Neural cell (in vitro differentiated cells): ENCODE results near the gene DHH. TPM values are rescaled to one million over a fixed set of nuclear protein-coding genes. Genes with fewer than 3 reads are reported as not detected.

ENCODE experiments used
- H2AFZ ChIP-seq: fragments of 200-600, 300-800 bp; sonication (generic), shearing (Covaris generic); 2 replicates; pipeline ENCODE4 v1.6.0; 2014; ENCODE audit warnings: low read depth, mild to moderate bottlenecking, antibody characterized with exemption, low read length, moderate library complexity
- H3F3A ChIP-seq: fragments of 200-600 bp; shearing (Covaris generic); 2 replicates; pipeline ENCODE4 v1.6.1; 2016; ENCODE audit warnings: mild to moderate bottlenecking, moderate library complexity, mixed read lengths, antibody characterized with exemption, low read length; ENCODE audit not compliant: insufficient read depth, poor library complexity, severe bottlenecking
- H3K27ac ChIP-seq: fragments of 200-600, 300-800 bp; sonication (generic), shearing (Covaris generic); 2 replicates; pipeline ENCODE4 v1.5.1; 2014; ENCODE audit warnings: mild to moderate bottlenecking, low read length, moderate library complexity
- H3K27me3 ChIP-seq: fragments of 300-800, 200-600 bp; sonication (generic), shearing (Covaris generic); 2 replicates; pipeline ENCODE4 v1.6.0; 2014; ENCODE audit warnings: mild to moderate bottlenecking, low read depth, low read length, moderate library complexity; ENCODE audit not compliant: insufficient read depth
- H3K36me3 ChIP-seq: fragments of 300-800, 200-600 bp; sonication (generic), shearing (Covaris generic); 2 replicates; pipeline ENCODE4 v1.5.1; 2014; ENCODE audit warnings: mild to moderate bottlenecking, antibody characterized with exemption, low read length, moderate library complexity; ENCODE audit not compliant: insufficient read depth
- H3K4me2 ChIP-seq: fragments of 300-800, 200-600 bp; sonication (generic), shearing (Covaris generic); 2 replicates; pipeline ENCODE4 v1.6.0; 2014; ENCODE audit warnings: mild to moderate bottlenecking, low read length
- H3K4me3 ChIP-seq: fragments of 300-800, 200-600 bp; sonication (generic), shearing (Covaris generic); 2 replicates; pipeline ENCODE4 v1.5.1; 2014; ENCODE audit warnings: mild to moderate bottlenecking, low read length, moderate library complexity
- H3K79me2 ChIP-seq: fragments of 200-600 bp; shearing (Covaris generic); replicated peaks from 2 replicates; pipeline ENCODE4 v1.6.0; 2014; ENCODE audit warnings: mild to moderate bottlenecking, low read length, moderate library complexity; ENCODE audit not compliant: insufficient read depth
- H3K9ac ChIP-seq: fragments of 300-800, 200-600 bp; sonication (generic), shearing (Covaris generic); 2 replicates; pipeline ENCODE4 v1.6.1; 2016; ENCODE audit warnings: mild to moderate bottlenecking, low read length, mixed read lengths
- H3K9me2 ChIP-seq: fragments of 200-600 bp; shearing (Covaris generic); 2 replicates; pipeline ENCODE4 v1.6.1; 2016; ENCODE audit warnings: mild to moderate bottlenecking, low read length, mixed read lengths; ENCODE audit not compliant: insufficient read depth
- H3K9me3 ChIP-seq: fragments of 200-600, 300-800 bp; sonication (generic), shearing (Covaris generic); 2 replicates; pipeline ENCODE4 v1.6.1; 2016; ENCODE audit warnings: mild to moderate bottlenecking, mixed run types, low read length, moderate library complexity, mixed read lengths
- H4K20me1 ChIP-seq: fragments of 200-600 bp; shearing (Covaris generic); 2 replicates; pipeline ENCODE4 v1.6.1; 2016; ENCODE audit warnings: mild to moderate bottlenecking, mixed run types; ENCODE audit not compliant: insufficient read depth
- EP300 ChIP-seq: fragments of 450-650 bp; conservative IDR thresholded peaks from 2 replicates; pipeline ENCODE4 v1.6.1; 2014; ENCODE audit warnings: antibody characterized with exemption, mild to moderate bottlenecking, moderate library complexity; ENCODE audit not compliant: poor library complexity, severe bottlenecking
- EZH2 ChIP-seq: fragments of 200-600, 300-800 bp; shearing (Covaris generic), sonication (generic); IDR thresholded peaks from 2 replicates; pipeline ENCODE4 v1.6.1; 2014; ENCODE audit warnings: antibody characterized with exemption, low read length, borderline replicate concordance, mild to moderate bottlenecking; ENCODE audit not compliant: insufficient read depth, poor library complexity, severe bottlenecking
- MXI1 ChIP-seq: fragments of 450-650 bp; conservative IDR thresholded peaks from 2 replicates; pipeline ENCODE4 v1.6.1; 2014; ENCODE audit warnings: antibody characterized with exemption, mild to moderate bottlenecking; ENCODE audit not compliant: poor library complexity, severe bottlenecking
- POLR2AphosphoS5 ChIP-seq: IDR thresholded peaks from 2 replicates; pipeline ENCODE4 v1.6.1; 2012
- RAD21 ChIP-seq: fragments of 450-650 bp; conservative IDR thresholded peaks from 2 replicates; pipeline ENCODE4 v1.6.1; 2014; ENCODE audit warnings: antibody characterized with exemption, mild to moderate bottlenecking, moderate library complexity
- SMC3 ChIP-seq: fragments of 450-650 bp; conservative IDR thresholded peaks from 2 replicates; pipeline ENCODE4 v1.6.1; 2014; ENCODE audit warnings: antibody characterized with exemption, mild to moderate bottlenecking, moderate library complexity; ENCODE audit not compliant: poor library complexity
- TAF1 ChIP-seq: IDR thresholded peaks from 2 replicates; pipeline ENCODE4 v1.6.1; 2012; ENCODE audit warnings: low read depth
- polyA plus RNA-seq: library from polyadenylated mRNA; depleted of rRNA; stranded (reverse); fragments of >200 nt; gene quantifications from 2 replicates; pipeline ENCODE4 v1.2.3, GENCODE V29; 2014
- TF ChIP-seq, protein P1 (sequence below): IDR thresholded peaks from 2 replicates; pipeline ENCODE4 v1.6.1; 2012; ENCODE audit warnings: borderline replicate concordance
- TF ChIP-seq, protein P2 (sequence below): fragments of 450-650 bp; IDR thresholded peaks from 2 replicates; pipeline ENCODE4 v1.5.1; 2014; ENCODE audit warnings: antibody characterized with exemption, mild to moderate bottlenecking, moderate library complexity; ENCODE audit not compliant: poor library complexity, severe bottlenecking

The DHH gene
- polyA plus RNA-seq, 1 donor from 2014 or later: 0.66 TPM

DNA sequence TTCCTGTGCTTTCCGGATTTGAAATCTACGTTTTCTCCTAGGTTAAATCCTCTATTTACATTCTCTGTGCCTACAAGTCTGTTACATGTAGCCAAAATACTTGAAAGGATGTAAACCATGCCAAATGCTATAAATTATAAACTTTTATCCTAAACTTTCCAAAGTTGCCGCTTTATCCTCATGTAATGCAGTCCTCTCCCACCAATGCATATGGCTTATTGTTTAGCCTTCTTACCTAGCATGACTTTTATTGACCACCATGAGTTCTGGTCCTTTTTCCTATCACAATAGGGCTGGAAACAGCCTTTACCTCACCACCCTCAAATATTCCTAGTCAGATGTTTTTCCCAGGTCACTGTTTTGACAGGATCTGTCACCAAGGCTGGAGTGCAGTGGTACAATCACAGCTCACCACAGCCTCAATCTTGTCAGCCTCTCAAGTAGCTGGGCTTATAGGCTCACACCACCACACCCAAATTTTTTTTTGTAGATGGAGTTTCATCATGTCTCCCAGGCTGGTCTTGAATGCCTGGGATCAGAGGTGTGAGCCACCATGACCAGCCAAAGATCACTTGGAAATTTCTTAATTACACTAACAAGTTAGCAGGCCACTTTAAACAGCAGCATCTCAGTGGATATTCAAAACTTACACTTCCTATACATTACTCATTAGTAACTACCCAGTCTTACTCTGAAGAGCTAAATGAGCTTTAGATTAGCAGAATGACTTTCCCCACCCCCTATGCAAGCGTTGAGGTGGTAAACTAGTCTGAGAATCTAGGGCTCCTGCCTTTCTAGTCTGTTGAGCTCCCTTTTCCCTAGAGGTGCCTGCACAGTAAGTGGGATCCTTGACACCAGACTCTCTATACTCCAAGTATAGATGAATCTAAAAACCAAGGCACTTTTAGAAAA, 32.5 kb upstream of the DHH start:
- no peak overlapping the region for H3K27ac ChIP-seq
- peaks cover 11% of the 10 kb centered on the region for H3K36me3 ChIP-seq
- H3F3A ChIP-seq: peaks cover 7% of the 10 kb centered on the region
- H4K20me1 ChIP-seq: peaks cover 2% of the 10 kb centered on the region
- TF ChIP-seq EP300 (no peak), TAF1 (no peak), POLR2AphosphoS5 (no peak), RAD21 (no peak), MXI1 (no peak), EZH2 (no peak), SMC3 (no peak)
- TF ChIP-seq, protein P1, sequence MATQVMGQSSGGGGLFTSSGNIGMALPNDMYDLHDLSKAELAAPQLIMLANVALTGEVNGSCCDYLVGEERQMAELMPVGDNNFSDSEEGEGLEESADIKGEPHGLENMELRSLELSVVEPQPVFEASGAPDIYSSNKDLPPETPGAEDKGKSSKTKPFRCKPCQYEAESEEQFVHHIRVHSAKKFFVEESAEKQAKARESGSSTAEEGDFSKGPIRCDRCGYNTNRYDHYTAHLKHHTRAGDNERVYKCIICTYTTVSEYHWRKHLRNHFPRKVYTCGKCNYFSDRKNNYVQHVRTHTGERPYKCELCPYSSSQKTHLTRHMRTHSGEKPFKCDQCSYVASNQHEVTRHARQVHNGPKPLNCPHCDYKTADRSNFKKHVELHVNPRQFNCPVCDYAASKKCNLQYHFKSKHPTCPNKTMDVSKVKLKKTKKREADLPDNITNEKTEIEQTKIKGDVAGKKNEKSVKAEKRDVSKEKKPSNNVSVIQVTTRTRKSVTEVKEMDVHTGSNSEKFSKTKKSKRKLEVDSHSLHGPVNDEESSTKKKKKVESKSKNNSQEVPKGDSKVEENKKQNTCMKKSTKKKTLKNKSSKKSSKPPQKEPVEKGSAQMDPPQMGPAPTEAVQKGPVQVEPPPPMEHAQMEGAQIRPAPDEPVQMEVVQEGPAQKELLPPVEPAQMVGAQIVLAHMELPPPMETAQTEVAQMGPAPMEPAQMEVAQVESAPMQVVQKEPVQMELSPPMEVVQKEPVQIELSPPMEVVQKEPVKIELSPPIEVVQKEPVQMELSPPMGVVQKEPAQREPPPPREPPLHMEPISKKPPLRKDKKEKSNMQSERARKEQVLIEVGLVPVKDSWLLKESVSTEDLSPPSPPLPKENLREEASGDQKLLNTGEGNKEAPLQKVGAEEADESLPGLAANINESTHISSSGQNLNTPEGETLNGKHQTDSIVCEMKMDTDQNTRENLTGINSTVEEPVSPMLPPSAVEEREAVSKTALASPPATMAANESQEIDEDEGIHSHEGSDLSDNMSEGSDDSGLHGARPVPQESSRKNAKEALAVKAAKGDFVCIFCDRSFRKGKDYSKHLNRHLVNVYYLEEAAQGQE: no peak
- TF ChIP-seq, protein P2, sequence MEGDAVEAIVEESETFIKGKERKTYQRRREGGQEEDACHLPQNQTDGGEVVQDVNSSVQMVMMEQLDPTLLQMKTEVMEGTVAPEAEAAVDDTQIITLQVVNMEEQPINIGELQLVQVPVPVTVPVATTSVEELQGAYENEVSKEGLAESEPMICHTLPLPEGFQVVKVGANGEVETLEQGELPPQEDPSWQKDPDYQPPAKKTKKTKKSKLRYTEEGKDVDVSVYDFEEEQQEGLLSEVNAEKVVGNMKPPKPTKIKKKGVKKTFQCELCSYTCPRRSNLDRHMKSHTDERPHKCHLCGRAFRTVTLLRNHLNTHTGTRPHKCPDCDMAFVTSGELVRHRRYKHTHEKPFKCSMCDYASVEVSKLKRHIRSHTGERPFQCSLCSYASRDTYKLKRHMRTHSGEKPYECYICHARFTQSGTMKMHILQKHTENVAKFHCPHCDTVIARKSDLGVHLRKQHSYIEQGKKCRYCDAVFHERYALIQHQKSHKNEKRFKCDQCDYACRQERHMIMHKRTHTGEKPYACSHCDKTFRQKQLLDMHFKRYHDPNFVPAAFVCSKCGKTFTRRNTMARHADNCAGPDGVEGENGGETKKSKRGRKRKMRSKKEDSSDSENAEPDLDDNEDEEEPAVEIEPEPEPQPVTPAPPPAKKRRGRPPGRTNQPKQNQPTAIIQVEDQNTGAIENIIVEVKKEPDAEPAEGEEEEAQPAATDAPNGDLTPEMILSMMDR: no peak
- H3K4me2 ChIP-seq: no peak overlapping the region
- H3K9me3 ChIP-seq: no peaks in the 10 kb centered on the region
- peaks cover 12% of the 10 kb centered on the region for H3K79me2 ChIP-seq
- no peak overlapping the region for H3K9ac ChIP-seq
- no peak overlapping the region for H2AFZ ChIP-seq
- no peaks in the 10 kb centered on the region for H3K27me3 ChIP-seq
- H3K4me3 ChIP-seq: no peak overlapping the region
- H3K9me2 ChIP-seq: no peaks in the 10 kb centered on the region

DNA sequence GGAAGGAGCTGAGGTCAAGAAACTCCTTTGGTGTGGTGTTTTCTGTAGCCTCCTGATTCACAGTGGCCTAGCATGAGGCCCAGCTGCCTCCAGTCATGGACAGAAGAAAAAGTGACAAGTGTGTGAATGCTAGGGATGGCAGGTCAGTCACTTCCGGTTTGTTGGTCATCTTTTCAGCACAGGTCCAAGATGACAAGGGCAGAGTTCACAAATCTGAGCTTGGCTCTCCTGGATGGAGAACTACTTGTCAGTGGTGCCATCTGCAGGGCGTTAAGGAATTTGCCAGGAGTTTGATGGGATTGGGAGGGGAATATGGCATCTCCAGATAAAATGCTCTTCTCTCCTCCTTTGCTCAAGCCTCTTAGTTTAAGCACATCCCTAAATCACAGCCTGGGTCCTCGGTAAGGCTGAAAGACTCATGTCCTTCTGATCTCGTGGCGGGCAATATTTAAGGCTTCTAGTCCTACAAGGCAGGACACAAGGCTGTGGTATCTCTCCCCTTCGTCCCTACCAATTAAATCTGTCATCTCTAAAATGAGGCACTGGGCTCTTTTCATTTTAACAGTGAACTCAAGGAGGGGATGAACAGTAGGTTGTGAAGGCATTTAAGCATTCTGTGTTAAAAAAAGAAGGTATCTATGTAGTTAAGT, 26.6 kb upstream of the DHH start:
- TF ChIP-seq POLR2AphosphoS5 (no peak), MXI1 (no peak), TAF1 (no peak), EP300 (no peak), SMC3 (peak; percentile 71), RAD21 (peak; percentile 72), EZH2 (no peak)
- TF ChIP-seq, protein P1: no peak
- TF ChIP-seq, protein P2: peak; percentile 75
- H3K79me2 ChIP-seq: no peaks in the 10 kb centered on the region
- no peak overlapping the region for H3K4me2 ChIP-seq
- H3K9ac ChIP-seq: no peak overlapping the region
- H3K27me3 ChIP-seq: no peaks in the 10 kb centered on the region
- no peak overlapping the region for H2AFZ ChIP-seq
- H3F3A ChIP-seq: no peaks in the 10 kb centered on the region
- no peak overlapping the region for H3K27ac ChIP-seq
- H3K36me3 ChIP-seq: no peaks in the 10 kb centered on the region
- no peaks in the 10 kb centered on the region for H3K9me2 ChIP-seq
- no peaks in the 10 kb centered on the region for H4K20me1 ChIP-seq
- H3K9me3 ChIP-seq: no peaks in the 10 kb centered on the region
- H3K4me3 ChIP-seq: no peak overlapping the region
